Stimulated activated CD4-positive, alpha-beta T cell treated with anti-CD3 and anti-CD28 coated beads, Interleukin-15, amount 100 ng/mL, for 24 hours (primary cell): ENCODE measurements around the gene TMEM59L.

Source experiments
- DNase-seq: peaks from one replicate; pipeline ENCODE4 v3.0.0-alpha.2; 2020

TMEM59L gene

DNA sequence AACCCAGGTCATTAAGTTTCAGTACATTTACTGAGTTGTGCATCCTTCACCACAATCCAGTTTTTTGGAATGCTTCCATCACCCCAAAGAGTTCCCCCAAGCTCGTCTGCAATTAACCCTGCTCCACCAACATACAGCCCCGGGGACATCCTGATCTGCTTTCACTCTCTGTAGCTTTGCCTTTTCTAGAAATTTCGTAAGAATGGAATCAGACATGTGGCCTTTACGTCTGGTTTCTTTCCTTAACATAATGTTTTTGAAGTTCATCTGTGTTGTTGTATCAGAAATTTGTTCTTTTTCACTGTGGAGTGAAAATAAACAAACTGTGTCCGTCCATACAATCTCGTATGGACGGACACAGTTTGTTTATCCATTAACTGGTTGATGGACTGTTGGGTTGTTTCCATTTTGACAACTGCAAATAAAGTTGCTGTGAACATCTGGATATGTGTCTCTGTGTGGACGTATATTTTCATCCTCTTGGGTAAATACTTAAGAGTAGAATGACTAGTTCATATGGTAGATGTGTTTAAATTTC lies 27.1 kb downstream of the TMEM59L start:
- DNase-seq, result no peak

DNA sequence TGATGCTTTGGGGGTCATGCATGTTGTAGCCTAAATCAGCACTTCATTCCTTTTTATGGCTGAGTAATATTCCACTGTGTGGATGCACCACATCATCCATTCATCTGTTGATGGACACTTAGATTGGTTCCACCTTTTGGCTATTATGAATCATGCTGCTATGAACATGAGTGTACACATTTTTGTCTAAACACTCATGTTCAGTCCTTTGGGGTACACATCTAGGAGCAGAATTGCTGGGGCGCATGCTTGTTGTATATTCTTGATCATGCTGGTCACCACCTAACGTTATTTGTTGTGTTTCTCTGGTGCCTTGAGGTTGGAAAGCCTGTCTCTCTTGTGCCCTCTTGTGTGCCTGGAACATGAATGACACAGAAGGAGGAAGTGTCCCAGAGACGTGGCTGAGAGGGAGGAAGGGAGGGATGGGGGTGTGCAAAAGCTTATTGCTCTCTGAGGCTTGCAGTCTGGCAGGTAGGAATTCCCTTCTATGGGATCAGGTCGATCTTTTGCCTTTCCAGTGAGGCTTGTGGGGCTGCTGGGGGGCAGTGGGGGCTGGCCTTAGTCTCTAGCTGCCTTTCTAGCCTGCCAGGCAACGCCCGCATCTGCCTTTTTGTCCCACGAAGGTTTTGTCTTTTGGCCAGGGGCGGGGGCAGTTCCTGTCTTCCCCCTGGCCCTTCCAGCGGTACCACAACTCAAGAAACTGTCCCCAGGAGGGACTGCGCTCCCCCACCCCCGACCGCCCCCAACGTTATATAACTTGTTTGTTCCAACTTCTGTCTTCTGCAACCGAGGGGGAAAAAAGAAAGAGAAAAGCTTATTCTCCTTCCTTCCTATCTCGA lies 31.7 kb downstream of the TMEM59L start:
- DNase-seq, result no peak

DNA sequence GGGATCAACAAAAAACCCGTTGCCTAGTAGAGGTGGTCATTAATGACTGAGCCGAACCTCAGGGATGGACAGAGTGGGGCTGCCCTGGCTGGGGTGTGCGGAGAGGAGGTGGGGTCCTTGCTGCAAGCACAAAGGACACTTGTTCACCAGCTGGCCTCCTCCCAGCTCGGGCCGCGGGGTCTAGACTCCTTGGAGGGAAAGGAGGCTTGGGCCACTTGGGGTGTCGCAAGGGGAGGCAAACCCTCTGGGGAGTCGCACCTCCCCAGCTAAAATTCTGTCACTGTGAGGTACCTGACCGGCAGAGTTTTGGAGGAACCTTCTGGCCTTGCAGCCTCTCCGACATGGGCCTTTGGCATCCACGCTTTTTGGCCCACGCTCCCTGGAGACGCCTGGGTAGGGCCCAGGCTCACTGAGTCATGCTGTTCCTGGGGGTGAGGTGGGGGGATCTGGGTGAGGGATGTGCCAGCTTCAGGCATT lies 32.4 kb downstream of the TMEM59L start:
- DNase-seq, result no peak

DNA sequence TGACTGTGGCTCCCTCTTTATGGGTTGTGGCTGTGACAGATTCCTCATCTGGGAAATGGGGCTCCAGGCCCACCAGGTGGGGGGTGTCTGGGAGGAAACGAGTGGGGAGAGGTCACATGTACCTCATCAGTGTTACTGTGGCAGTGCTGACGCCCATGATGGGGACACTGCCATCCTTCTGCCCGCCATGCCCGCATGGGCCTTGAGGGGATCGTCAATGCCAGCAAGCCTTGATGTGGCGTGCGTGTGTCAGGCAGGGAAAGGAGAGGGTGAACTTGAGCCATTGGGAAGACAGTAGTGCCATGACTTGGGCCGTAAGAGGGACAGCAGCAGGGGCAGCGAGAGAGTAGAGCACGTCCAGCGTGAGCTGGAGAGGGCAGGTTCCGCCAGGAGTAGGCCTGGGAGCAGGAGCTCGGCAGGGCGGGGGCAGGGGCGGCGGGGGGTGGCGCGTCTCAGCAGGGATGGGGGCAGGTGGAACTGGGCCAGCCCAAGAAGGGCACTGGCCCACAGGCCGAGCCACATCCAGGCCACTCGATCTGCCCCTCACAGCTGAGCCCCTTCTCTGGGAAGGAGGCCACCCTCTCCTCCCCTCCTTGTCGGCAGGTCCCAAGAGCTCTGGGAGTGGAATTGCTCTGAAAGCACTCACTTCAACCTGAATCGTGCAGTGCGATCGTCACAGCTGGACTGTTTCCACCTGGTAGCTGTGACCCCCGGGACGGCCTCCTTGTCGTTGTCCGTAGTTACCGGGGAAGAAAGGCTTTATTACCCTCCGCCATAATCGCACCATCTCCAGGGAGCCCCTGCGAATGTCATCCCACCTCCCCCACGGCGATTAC lies 34.1 kb downstream of the TMEM59L start:
- DNase-seq, result no peak

DNA sequence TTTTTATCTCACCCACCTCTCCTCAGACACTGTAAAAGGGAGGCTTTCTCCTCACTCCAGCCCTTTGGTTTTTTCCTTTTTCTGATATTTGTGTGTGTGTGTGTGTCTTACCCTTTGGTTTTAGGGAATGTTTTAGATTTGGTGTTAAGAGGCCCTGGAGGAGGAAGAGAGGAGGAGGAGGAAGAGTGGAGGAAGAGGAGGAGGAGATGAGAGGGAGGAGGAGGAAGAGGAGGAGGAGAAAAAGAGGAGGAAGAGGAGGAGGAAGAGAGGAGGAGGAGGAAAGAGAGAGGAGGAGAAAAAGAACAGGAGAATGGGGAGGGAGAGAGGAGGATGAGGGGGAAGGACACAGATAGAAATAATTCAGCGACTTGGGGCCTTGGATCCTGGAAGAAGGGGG lies 34.7 kb downstream of the TMEM59L start:
- DNase-seq, result no peak

DNA sequence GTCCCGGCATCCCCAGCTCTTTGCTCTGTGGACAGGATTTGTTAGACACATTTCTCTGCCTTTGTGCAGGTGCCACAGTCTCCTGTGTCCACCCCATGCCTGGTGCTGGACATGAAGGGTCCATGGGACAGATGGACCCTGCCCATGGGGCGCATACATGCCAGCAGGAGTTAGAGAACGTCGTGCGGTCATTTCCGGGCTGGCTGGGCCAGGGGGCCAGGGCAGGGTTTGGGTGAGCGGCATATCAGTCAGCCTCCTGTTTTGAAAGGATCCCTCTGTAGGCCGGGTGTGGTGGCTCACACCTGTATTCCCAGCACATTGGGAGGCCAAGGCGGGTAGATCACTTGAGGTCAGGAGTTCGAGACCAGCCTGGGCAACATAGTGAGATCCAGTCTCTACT lies 35.1 kb downstream of the TMEM59L start:
- no peak for DNase-seq

DNA sequence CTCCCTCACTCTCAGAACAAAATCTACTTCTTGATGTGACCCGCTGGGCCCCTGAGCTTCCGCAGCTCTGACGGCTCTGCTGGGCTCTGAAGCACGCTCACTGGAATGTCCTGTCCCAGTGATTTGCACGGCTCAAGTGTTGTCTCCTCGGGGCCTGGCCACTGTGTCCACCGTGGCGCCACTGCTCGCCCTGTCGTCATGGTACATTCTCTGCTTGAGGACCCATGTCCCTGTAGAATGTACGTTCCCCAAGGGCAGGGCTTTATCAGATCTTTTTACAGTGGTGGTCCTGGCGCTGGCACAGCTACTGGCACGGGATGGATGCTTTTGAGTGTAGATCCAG lies 36.3 kb downstream of the TMEM59L start:
- no peak for DNase-seq

DNA sequence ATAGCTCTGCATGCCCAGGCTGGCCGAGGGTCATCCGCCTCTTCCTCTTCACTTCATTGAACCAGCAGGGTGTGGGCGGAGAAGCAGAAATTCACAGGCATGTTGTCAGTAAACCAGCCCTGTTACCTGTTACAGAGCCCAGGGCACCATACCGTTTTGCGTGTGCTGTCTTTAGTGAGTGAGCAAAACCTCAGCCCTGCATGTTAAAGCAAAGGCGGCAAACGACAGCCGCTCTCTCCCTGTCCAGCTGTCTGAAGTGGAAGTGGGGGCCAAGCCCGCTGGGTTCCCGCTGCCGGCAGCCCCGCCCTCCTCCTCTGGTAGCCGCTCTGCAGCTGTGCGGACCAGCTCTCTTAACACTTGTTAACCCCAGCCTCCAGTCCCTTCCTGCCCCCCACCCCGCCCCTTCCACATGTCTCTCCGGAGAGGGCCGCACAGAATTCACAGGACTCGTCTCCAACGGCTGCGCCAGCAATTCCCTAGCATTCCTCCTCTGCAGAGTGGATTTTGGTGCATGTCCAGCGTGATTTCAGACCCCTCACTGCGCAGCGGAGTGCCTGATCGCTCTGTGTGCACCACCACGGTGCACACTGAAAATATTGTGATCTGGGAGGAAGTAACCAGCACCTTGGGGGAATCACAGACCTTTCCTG lies 36.8 kb downstream of the TMEM59L start:
- DNase-seq, result no peak

DNA sequence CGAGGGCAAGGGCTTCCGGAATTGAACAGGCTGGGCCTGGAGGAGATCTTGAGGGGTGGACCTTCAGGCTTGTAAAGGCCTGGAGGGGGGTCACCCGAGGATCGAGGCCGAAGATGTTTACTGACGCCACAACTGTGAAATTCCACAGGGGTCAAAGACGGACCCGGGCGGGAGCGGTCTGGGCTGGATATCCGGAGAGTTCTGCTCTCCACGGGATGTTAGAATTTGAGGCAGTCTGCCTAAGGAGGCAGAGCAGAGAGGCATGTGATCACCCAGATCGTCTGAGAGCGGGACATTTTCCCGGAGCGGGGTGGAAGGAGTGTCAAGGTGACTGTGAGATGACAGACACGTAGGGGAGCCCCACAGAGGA lies 37.3 kb downstream of the TMEM59L start:
- no peak for DNase-seq

DNA sequence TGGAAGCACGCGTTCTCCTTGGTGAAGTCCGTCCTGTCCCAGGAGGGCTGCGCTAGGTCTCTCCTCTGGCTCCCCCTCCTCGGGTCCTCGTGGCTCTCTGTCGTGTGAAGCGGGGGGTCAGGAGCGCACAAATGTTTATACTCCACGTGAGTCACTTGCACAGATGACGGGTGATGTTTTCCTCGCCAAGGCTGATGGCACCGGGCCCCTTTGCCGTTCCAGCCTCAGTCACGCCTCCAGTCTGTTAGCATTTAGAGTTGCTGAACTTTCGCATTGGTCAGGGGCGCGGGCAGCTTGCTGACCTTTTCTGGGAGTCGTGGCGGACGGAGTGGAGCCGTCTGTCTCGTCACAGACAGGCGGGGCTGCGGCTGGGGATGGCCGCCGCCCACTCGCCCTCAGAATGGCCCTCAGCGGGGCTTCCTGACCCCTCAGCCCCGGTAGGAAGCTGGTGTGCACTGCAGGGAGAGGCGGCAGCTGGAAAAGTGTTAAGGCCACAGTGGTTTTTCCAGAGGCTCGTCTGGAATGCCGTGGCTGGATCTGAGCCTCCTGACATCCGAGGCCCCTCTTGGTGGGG lies 37.9 kb downstream of the TMEM59L start:
- DNase-seq, result no peak

DNA sequence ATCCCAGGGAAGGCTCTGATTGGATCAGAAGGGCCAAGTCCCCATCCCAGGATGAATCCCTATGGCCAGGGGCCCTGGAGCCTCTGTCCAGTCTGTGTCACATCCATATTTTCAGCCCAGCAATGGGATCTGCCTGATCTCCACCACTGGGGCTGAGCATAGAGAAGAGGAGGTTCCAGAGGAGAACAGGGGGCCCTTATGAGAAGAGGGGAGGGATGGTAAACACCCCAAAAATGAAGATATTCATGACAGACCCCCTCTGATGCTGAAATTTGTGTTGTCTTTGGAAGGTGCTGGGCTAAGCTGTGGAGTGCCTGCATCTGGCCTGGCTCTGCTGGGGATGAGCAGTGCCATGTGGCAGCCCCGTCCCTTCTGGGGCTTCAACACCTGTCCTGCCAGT lies 38.6 kb downstream of the TMEM59L start:
- no peak for DNase-seq

DNA sequence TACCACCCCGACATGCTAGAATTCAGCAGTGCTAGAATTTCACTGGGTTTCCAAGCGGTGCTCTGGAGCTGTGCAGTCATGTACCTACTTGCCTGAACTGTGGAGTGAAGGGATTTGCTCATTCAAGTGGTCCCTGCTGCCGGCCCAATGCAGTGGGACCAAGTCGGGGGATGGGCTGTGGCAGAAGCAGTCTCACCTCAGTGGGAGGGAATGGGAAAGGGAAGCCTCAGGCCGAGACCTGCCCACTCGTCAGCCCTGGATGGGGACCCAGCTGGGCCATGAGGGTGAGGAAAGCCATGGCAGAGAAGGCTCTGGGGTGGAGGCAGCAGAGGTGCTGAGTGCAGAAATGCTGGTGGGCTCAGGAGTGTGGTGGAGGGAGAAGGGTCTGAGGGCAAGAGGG lies 39.1 kb downstream of the TMEM59L start:
- DNase-seq, result no peak

DNA sequence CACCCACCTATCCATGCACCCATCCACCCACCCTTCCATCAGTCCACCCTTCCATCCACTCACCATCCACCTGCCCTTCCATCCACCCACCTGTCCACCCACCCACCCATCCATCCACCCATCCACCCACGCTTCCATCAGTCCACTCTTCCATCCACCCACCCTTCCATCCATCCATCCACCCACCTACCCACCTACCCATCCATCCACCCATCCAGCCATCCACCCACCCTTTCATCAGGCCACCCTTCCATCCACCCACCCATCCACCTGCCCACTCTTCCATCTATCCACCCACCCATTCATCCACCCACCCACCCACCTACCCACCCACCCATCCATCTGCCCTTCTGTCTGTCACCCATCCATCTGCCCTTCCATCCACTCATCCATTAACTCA lies 41.2 kb downstream of the TMEM59L start:
- no peak for DNase-seq

DNA sequence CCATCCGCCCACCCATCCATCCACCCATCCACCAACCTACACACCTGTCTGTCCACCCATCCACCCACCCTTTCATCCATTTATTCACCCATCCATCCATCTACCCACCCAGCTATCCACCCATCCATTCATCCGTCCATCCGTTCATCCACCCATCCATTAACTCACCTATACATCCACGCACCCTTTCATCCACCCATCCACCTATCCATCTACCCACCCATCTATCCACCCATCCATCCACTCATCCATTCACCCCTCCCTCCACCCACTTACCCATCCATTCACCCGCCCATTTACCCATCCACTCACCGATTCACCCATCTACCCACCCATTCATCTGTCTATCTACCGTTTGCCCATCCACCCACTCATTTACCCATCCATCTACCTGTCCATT lies 41.8 kb downstream of the TMEM59L start:
- no peak for DNase-seq

DNA sequence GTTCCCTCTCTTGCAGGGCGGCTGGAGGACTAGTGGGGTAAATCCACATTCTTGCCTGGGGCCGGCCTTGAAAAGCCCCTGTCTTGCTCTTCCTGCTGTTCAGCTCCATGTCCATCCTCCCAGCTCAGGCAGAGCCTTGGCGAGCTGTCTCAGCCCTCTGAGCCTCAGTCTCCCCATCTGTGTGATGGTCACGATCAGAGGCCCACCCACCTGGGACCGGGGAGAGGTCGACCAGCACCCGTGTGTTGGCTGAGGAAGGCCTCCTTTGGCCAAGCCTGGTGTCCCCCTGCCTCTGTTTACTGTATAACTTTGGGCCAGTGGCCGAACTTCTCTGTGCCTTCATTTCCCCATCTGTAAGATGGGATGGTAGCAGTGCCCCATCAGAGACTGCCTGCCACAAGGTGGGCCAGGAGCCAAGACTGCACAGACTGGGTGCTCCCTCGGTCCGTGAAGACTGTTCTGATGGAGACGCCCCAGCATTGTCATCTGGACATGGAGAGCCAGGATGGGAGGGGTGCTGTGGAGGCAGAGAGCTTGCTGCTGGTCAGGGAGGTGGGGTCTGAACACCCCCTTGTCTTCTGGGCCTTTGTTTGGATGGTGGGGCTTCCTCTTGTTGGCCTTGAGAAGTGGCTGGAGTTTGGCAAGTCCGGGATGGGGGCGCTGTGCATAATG lies 42.6 kb downstream of the TMEM59L start:
- DNase-seq, result no peak

DNA sequence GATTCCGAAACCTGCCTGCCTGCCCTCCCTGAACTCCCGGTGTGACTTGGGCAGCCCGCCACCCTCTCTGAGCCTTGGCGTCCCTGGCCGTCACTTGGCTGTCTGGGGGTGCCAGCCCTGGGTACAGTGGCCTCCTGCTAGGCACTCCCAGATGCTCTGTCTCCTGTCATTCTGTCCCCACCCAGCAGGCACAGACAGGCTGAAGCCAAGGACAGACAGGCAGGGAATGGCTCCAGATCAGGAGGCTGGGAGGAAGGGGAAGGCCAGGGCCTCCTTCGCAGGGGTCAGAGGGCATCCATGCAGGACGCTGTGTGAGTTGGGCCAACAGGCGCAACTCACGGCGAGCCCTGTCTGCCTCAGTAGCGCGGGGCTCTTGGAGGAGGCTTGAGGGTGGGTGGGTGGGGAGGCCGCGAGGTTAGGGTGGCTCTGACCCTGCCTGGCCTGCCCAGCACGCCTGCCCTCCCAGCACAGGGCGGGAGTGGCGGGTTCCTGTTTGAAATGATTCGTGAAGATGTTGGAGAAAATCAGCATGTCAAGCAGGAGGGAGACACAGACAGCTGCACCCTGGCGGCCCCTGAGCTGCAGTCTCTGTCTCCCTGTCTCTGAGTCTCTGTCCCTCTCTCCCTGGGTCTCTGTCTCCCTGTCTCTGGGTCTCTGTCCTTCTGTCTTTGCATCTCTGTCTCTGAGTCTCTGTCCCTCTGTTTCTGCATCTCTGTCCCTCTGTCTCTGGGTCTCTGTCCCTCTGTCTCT lies 43.8 kb downstream of the TMEM59L start:
- no peak for DNase-seq

DNA sequence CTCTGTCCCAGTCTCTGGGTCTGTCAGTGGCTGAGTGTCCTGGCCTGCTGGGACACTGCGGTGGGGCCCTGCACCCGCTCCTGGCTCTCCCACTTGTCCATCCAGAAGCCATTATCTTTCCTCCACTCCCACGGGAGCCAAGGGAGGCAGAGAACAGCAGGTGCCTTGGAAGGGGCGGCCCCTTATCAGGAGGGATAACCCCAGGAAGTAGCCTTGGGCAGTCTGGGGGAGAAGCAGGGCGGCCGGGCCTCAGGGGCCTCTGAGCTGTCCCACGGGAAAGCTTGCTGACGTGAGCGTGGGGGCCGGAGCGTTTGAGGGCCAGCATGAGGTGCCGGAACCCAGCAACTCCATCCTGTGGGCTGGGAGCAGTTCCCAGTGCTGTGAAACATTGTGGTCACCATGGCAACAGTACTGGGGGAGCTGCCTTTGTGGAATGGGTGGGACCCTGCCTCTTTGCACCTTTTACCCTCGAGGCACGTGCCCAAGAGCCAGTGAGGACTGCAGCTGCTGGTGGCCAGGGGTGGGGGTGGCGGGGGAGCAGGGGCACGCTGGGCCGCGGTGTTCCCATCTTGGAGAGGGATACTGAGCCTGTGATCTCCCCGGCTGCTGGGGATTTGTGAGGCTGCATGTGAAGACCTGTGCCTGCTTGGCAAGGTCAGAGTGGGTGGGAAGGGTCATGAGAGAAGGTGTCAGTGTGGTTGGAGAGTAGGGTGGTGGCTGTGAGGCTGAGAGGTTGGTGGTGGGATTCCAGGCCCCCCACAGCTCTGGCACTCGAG lies 45.1 kb downstream of the TMEM59L start:
- no peak for DNase-seq

DNA sequence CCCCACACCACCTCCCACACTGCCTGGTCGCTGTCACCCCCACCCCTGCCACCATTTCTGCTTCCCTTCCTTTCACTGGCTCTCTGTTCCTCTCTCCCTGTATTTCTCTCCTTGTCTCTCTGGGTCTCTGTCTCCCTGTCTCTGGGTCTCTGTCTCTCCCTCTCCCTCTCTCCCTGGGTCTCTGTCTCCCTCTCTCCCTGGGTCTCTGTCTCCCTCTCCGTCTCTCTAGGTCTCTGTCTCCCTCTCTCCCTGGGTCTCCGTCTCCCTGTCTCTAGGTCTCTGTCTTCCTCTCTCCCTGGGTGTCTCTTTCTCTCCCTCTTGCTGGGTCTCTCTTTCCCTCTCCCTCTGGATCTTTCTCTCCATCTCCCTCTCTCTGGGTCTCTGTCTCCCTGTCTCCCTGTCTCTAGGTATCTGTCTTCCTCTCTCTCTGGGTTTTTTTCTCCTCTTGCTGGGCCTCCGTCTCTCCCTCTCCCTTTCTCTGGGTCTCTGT lies 45.7 kb downstream of the TMEM59L start:
- no peak for DNase-seq

DNA sequence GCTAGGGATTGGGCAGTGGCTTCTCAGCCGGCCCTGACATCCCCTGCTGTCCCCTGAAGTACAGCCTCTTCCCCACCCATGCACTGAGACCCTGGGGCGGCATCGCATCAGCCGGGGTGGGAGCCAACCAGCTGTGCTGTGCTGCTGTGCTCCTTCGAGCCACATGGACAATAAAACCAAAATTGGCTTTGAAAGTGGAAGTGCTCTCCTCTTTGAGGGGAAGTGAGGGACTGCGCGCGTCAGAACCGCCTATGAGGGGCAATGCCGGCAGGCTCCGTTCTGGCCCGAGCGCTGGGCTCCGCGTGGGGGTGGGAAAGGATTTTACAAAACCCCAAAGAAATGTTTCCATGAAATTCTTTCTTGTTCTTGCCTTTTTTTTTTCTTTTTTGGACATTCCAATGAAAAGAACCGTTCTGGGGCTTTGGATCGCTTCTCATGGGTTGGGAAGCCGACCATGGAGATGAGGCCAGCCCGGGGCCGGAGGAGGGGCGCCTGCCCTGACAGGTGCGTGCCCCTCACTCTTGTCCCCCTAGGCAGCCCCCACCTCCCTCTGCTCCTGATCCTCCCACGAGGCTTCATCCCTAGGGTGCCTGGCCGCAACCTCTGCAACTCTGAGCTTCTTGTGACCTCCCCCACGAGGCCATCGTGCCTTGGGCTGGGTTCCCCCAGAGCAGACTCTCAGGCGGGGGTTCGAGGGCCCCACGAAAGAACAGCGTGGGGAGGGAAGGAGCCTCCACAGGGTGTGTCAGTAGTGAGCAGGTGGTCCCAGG lies 46.8 kb downstream of the TMEM59L start:
- DNase-seq, result no peak
